NCI-H187 treated with DMSO at 0.1 percent for 48 hours (cell line): ENCODE results near the gene ANKMY2.
"Not testable (repeated sequence)": the region's sequence is repeated elsewhere in the genome, so short reads cannot be mapped to it uniquely, and the experiment has no call there.

Experiments used
- DNase-seq: peaks from one replicate; lab custom pipeline; 2025; lab: John Stamatoyannopoulos, UW

ANKMY2 gene

GRCh38 chr7:16626388-16626787 is 19.2 kb downstream of the ANKMY2 start:
- DNase-seq = no peak

GRCh38 chr7:16619979-16620408 is 25.6 kb downstream of the ANKMY2 start:
- no peak for DNase-seq

- no peak for DNase-seq
These were observed 29.0 kb downstream of the ANKMY2 start for GRCh38 chr7:16616542-16616941.

GRCh38 chr7:16616122-16616521 is 29.4 kb downstream of the ANKMY2 start:
- no peak for DNase-seq

- DNase-seq = no peak
These were observed 30.3 kb downstream of the ANKMY2 start for GRCh38 chr7:16615228-16615627.

GRCh38 chr7:16611711-16612110 is 33.8 kb downstream of the ANKMY2 start:
- DNase-seq = no peak

- DNase-seq = no peak
These were observed 35.6 kb downstream of the ANKMY2 start for GRCh38 chr7:16609842-16610450.

- no peak for DNase-seq
These were observed 38.9 kb downstream of the ANKMY2 start for GRCh38 chr7:16606704-16607103.

GRCh38 chr7:16604054-16604453 is 41.5 kb downstream of the ANKMY2 start:
- no peak for DNase-seq

- DNase-seq = no peak
These were observed 41.9 kb downstream of the ANKMY2 start for GRCh38 chr7:16603633-16604032.

- DNase-seq = no peak
These were observed 45.7 kb downstream of the ANKMY2 start for GRCh38 chr7:16599860-16600259.

- no peak for DNase-seq
These were observed 47.5 kb downstream of the ANKMY2 start for GRCh38 chr7:16598015-16598414.

GRCh38 chr7:16595596-16595995 is 50.0 kb downstream of the ANKMY2 start:
- not testable (repeated sequence) for DNase-seq

- no peak for DNase-seq
These were observed 50.9 kb downstream of the ANKMY2 start for GRCh38 chr7:16594676-16595075.

GRCh38 chr7:16594061-16594460 is 51.5 kb downstream of the ANKMY2 start:
- DNase-seq = no peak

GRCh38 chr7:16592395-16592794 is 53.2 kb downstream of the ANKMY2 start:
- DNase-seq = no peak

GRCh38 chr7:16590424-16590823 is 55.1 kb downstream of the ANKMY2 start:
- no peak for DNase-seq

GRCh38 chr7:16589881-16590280 is 55.7 kb downstream of the ANKMY2 start:
- no peak for DNase-seq

GRCh38 chr7:16587790-16588189 is 57.8 kb downstream of the ANKMY2 start:
- peak; percentile 3 for DNase-seq

GRCh38 chr7:16587129-16587528 is 58.4 kb downstream of the ANKMY2 start:
- DNase-seq = no peak

- no peak for DNase-seq
These were observed 59.3 kb downstream of the ANKMY2 start for GRCh38 chr7:16586081-16586874.

- no peak for DNase-seq
These were observed 60.0 kb downstream of the ANKMY2 start for GRCh38 chr7:16585540-16585939.

- no peak for DNase-seq
These were observed 61.7 kb downstream of the ANKMY2 start for GRCh38 chr7:16583834-16584233.

- DNase-seq = no peak
These were observed 64.3 kb downstream of the ANKMY2 start for GRCh38 chr7:16581286-16581685.
